NCI-H187 treated with DMSO at 0.1 percent for 48 hours (cell line): Measurements from ENCODE around the gene ZNF598.
"Not testable (repeated sequence)": the region's sequence is repeated elsewhere in the genome, so short reads cannot be mapped to it uniquely, and the experiment has no call there.

Source experiments
- DNase-seq: peaks from one replicate; lab custom pipeline; 2025; lab: John Stamatoyannopoulos, UW

ZNF598 gene

DNA sequence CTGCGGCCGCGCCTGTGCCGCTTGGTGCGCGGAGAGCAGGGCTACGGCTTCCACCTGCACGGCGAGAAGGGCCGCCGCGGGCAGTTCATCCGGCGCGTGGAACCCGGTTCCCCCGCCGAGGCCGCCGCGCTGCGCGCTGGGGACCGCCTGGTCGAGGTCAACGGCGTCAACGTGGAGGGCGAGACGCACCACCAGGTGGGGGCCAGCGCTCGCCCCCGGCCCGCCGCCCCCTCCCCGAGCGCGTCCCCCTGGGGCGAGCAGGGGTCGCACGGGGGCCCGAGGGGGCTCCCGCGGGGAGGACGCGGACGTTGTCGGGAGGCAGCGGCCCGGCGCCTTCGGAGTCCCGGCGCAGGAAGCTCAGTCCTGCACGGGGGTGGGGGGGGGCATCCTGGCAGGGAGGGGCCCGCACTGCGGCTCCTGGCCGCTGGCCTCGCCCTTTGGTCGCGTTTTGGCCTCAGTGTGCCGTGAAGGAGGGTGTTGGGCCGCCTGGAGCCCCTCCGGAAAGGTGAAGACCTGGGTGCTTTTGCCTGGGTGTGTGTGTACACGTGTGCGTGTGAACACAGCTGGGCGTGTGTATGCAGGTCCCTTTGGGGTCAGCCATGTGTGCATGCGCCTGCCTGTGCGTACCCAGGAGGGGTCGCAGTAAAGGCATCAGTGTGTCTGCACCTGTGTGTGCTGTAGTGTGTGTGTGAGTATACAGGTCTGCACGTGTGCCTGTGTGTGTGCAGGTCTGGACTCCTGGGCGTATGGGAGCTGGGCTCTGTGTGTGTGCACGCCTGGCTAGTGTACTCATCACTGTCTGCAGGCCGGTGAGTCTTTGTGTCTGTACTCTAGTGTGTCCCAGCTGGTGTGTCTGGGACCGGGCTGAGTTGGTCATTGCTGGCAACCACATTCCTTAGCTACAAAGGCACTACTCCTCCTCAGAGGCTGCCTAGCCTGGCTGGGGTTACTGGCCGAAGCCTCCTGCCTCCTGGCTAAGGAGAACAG, 17.7 kb upstream of the ZNF598 start:
- no peak for DNase-seq

DNA sequence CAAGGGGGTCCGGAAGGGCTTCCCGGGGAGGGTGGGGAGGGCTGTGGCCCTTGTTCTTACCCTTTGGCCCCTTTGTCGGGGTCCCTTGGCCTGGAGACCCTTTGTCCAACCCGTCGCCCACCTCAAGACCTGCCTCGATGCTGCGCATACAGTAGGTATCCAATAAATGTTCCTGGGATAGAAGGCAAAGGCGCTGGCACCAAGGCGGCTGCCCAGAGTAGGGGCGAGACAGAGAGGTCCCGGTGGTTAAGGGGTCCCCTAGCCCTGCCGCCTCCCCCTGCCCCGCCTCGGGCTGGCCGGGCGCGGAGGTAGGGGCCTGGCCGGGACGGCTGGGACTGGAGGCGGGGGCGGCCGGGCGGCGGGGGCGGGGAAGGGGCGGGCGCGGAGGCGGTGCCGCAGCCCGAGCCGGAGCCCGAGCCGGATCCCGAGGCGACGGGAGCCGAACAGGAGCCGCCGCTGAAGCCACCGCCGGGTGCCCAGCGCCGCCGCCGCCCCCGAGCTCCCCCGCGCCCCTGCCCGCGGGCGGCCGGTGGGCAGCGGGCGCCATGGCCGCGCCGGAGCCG, 16.9 kb upstream of the ZNF598 start, which contains the start of gene NHERF2:
NHERF2 (plus strand) TSS at position 442 of the 563 bp plus-strand sequence; CDS start at position 546, 104 bp downstream.
- no peak for DNase-seq

DNA sequence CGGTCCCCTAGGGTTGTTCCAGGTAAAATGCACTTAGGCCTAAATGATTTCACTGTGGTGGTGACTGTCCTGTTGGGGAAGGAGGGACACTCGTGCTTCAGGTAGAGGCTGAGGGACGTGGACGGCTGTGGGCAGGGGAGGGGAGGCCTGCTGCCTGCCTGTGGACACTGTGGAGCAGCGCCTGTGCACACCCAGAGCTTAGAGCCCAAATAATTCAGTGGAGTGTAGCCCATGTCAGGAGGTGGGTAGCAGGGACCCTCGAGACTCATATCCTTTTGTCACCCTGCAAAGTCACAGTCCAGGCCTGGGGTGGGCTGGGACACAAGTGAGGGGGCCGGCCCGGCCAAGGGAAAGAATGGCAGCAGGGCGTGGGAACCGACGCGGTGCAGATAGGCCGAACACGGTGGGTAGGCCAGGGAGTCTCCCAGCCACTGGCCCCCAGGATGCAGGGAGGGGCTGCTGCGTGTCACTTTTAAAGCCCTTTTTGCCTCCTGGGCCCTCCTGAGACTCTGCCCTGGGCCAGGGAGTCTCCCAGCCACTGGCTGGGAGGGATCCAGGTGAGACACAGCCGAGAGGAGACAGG, 16.3 kb upstream of the ZNF598 start:
- DNase-seq, result no peak

DNA sequence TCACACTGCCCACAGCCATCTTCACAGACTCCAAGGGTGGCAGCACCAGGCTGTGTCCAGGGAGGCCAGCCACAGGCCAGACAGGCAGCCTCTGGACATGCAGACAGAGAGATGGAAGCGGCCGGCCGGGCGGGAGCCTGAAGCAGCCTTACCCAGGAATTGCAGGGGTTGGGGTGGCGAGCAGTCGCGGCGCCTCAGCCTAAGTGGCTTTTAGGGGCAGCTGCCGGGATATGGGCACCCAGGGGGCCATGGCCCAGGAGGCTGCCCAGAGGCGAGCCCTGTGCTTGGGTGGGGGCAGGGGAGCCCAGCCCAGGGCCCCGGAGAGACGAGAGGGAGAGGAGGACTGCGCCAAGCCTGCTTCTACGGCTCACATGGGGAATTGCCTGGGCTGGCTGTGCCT, 15.6 kb upstream of the ZNF598 start:
- DNase-seq, result no peak

DNA sequence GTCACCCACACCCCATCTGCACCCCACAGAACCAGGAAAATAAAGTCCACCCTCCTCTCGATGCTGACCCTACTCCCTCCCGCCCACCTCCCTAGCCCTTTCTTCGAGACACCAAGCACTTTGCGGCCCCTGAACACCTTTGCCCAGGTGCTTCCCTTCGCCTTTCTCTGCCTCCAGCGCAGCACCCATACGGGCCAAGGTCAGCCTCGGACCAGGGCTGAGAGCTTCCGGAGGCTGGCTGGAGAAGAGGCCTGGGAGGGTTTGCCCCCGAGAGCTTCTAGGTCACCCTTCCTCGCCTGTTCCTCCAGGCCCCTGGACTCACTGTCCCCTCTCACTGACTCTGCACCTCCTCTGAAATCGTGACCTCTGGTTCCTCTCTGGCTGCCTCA, 14.4 kb upstream of the ZNF598 start:
- DNase-seq, result no peak

DNA sequence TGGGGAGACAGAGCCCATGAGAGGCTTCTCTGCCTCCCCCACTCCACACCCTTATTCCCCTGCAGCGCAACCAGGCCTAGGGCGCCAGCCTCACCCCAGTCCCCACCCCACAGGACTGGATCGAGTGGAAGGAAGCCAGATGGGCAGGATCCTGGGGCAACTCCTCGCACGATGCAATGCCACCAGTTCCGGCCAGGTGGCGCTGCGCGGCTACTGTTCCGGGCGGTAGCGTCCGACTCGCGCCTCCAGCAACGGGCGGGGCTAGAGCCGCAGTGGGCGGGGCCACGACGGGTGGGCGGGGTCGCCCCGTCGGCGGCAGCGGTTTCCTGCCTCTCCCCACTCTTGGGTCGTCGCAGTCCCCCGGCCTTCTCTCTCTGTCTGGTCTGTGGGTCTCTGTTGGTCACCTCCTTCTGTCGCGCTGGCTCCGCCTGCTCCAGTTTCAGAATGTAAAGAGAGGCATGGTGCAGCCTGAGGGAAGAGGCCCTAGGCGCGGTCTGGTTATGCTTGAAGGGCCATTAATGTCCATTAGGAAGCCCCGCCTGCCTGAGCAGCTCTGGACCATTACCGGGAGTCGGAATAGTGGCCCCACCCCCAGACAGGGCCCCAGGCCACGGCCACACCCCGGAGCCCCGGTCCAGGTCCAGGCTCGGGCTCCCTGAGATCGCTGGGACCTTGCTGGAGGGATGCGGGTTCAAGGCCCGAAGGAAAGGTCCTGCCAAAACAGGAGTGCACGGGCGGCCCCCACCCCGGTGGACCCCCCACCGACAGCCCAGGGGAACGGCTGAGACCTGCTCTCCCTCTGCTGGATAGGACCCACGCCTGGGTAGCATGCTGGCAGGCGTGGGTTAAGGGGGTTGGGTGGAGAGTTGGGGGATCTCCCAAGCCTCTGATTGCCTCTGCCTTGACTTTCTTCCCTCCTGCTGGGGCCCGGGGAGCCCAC, 13.7 kb upstream of the ZNF598 start:
- peak; percentile 70 for DNase-seq

DNA sequence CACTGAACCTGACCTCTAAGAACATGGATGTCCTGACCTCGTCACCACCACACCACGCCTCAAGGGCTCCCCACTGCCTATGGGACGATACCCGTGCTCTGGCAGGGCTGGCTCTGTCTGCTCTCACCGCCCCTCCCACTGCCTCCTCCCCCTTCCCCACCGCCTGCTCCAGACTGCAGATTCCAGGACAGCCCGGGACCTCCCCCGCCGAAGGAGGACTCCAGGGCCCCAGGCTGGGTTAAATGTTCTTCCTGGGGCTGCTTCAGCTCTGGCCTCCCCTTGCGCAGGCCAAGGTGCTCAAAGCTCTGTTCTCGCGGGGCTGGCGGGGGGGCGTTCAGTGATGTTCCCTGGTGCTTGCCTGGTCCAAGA, 13.1 kb upstream of the ZNF598 start:
- DNase-seq, result no peak

DNA sequence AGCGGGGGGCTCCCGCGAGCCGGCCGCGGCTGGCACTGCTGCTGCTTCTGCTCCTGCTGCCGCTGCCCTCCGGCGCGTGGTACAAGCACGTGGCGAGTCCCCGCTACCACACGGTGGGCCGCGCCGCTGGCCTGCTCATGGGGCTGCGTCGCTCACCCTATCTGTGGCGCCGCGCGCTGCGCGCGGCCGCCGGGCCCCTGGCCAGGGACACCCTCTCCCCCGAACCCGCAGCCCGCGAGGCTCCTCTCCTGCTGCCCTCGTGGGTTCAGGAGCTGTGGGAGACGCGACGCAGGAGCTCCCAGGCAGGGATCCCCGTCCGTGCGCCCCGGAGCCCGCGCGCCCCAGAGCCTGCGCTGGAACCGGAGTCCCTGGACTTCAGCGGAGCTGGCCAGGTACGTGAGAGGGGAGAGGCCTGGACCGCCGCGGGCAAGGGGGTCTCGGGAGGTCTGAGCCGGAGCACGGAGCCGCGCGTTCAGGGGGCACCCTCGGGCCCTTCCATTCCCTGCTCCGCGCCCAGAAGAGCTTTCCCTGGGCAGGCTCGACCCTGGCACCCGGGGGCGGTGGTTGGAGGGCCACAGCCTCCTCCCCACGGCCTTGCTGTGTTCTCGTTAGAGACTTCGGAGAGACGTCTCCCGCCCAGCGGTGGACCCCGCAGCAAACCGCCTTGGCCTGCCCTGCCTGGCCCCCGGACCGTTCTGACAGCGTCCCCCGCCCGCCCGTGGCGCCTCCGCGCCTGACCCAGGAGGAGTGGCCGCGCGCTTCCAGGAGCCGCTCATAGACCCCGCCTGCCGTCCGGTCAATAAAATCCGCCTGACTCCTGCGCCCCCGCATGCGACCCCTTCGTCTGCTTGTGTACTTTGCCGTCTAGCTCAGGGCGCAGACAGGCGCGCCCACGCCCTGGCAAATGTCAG, 10.6 kb upstream of the ZNF598 start:
- DNase-seq, result no peak

DNA sequence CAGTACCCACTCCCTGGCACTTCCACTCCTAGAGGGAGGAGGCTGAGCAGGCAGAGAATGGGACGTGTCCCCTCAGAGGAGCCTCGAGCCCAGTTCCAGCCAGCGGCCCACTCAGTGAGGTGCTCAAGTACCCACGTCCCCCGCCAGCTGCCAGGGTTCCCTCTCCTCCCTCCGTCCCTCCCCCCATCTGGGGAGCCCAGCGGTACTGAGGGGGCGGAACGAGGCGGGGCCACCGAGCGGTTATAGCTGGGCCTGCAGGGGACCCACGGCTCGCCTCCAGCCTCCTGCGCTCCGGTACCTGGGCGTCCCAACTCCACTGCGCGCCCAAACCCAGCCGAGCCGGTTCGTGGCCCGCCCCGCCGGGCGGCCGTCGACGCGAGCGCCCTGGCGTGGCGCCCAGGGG, 9.9 kb upstream of the ZNF598 start, which contains the start of gene NPW:
NPW (plus strand) TSS at position 268 of the 403 bp plus-strand sequence.
- no peak for DNase-seq

DNA sequence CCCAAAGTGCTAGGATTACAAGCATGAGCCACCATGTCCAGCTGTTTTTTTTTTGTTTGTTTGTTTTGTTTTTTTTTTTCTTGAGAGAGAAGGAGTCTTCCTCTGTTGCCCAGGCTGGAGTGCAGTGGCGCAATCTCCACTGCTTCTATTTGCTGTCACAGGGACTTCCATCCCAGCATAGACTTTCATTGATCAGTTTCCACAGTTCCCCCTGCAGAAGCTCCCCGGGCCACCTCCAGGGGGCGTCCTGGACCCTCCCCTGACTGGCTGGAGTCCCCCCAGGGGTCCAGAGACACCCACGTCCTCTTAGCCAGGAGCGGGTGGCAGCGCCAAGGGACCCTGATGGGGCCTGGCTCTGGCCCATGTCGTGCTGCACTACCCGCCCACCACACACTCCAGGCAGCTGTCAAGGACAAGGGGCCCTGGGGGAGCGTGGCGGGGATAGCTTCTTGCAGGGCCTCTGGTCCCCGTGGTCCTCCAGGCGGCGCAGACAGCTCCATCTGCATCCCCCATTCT, 6.8 kb upstream of the ZNF598 start:
- no peak for DNase-seq

DNA sequence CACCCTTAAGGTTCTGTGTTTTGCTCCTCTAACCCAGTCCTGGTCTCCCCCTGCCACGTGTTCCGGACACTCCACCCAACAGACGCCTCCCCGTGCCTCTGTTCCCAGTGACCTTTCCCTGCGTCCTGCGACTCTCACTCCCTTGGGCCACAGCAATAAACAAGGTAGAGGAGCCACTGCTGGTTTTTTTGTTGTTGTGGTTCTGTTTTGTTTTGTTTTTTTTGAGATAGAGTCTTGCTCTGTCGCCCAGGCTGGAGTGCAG, 6.3 kb upstream of the ZNF598 start:
- no peak for DNase-seq

DNA sequence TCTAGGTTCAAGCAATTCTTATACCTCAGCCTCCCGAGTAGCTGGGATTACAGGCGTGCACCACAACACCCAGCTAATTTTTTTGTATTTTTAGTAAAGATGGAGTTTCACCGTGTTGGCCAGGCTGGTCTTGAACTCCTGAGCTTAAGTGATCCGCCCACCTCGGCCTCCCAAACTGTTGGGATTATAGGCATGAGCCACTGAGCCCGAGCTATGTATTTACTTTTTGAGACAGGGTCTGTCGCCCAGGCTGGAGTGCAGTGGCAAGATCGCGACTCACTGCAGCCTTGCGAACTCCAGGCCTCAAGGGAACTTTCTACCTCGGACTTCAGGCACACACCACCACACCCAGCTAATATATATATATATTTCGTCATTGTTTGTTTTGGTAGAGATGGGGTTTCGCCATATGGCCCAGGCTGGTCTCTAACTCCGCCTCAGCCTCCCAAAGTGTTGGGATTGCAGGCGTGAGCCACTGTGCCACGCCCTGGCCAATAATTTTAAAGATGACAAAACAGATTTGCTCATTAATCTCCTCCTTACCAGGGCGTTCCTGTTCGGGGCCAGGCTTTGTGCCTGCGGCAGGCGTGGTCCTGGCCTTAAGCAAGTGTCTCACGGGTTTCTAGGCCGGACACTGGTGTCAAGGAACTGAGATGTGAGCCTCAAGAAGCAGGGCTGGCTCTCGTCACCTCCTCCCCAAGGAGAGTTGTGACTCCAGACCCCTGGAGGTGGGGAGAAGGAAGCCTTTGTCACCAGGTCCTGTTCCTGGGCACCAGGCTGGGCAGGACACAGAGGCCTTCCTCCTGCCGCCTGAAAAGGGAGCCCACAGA, 5.7 kb upstream of the ZNF598 start:
- no peak for DNase-seq

DNA sequence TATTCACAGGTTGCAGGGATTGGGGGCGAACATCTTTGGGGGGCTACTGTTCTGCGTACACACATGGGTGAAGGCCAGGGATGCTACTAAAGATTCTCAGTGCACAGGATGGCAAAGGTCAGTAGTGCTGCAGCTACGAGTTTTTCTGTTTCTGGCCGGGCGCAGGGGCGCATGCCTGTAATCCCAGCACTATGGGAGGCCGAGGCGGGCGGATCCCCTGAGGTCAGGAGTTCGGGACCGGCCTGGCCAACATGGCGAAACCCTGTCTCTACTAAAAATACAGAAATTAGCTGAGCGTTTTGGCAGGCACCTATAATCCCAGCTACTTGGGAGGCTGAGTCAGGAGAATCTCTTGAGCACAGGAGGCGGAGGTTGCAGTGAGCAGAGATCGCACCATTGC, 3.9 kb upstream of the ZNF598 start:
- DNase-seq, result no peak

DNA sequence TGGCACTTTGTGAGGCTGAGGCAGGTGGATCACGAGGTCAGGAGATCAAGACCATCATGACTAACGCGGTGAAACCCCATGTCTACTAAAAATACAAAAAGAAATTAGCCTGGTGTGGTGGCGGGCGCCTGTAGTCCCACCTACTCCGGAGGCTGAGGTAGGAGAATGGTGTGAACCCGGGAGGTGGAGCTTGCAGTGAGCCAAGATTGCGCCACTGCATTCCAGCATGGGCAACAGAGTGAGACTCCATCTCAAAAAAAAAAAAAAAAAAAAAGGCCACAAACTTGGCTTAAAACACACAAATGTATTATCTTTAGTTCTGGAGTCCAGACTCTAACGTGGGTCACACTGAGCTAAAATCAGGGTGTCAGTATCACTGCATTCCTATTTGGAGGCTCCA, 2.1 kb upstream of the ZNF598 start:
- DNase-seq, result not testable (repeated sequence)

DNA sequence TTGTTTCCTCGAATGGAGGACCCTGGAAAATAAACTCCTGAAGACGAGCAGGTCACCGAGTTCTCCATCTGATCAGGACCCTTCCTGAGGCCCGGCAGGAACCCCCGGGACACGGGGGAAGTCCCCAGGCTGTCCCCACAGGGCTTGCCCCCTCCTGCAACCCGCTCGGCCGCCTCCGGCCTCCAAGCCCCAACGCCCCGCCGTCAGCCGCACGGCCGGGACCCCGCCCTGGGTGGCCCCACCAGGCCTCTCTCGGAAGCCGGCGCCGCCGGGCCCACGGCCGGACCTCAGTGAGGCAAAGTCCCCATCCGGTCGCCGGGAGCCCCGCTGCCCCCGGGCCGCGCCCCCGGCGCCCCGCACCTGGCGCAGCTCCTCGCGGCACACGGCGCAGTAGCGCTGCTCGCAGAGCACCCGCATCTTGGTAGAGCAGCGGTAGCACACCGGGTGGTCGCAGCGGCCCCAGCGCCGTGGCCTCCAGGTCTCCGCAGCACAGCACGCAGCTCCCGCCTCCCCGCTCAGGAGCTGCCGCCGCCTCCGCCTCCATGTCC, 383 bp downstream of the ZNF598 start:
- DNase-seq, result no peak

DNA sequence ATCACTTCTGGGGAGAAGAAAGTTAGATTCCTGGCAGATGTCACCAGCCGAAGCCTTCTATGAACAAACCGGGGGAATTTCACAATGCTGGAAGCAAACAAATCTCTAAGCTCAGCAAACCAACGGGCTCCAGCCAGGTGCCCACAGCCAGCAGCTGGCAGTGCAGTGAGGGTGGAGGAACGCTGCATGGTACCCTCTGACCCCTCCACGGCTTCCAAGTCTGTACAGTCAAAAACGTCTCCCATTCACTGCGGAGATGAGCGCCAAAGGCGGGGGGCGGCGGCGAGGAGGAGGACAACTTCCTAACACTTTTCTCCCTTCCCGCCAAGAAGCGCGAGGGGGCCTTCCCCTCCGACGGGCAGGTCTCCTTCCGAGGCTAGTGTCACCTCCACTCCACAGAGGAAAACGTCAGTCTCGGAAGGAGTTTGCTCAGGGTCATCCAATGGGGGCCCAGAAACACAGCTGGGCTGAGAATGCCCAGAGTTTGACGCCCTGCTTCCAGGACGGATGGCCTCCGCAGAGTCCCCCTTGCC, 924 bp downstream of the ZNF598 start:
- no peak for DNase-seq

DNA sequence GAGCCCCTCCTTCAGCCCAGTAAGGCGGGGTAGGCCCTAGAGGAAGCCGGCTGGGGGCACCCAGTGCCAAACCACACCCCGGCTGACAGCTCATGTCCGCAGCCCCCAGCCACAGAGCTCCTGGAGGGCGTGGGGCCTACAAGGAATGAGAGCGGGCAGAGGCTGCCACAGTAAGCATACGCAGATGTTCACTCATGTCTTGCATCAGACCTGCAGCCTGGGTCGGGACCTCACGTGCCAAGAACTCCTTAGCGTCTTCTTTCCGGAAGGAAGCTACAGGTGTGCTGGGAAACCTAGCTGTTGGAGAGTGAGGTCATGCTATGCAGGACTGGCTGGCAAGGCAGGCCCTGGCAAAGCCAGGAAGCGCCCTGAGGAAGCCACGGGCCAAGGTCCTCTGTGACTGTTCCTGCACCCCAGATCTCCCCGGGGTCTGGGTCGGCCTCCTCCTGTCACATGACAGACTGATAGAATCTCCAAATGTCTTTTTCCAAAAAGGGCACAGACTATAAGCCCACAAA, 1.6 kb downstream of the ZNF598 start:
- DNase-seq, result no peak

DNA sequence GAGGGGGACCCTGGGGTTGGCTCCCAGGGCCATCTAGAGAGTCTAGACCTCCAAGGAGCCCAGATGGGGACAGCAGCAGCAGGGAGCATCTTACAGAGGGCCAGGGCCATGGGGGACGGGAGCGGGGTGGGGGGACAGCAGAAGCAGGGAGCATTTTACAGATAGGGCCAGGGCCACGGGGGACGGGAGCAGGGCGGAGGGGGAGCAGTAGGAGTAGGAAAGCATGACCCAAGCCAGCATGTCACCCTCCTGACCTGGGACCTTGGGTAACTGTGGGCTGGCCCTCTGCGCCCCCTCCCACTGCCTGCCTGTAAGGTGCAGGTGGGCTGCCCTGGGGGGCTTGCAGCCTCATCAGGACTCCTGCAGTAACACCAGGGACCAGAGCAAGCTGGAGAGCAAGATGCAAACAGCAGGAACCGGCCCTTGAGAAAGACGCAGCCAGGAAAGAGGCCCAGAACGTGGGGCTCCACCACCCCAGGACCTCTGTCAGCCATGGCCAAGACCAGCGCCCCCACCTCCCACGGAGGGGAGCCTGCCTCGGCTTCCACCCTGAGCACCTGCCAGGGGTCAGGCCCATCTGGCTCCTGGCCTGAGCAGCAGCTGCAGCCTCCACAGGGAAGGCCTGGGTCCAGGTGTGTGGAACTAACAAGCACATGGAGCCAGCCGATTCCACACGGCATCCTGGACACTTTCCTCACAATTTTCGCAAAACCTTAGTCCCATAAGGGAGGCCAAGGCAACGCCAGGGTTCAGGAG, 2.4 kb downstream of the ZNF598 start:
- no peak for DNase-seq
